GM12873 (cell line): ENCODE measurements around the gene TBL1X.

Experiments used
- TF ChIP-seq, protein P1 (sequence below): IDR thresholded peaks from 2 replicates; pipeline ENCODE4 v1.5.1; 2012; ENCODE audit warnings: low read depth, mild to moderate bottlenecking, moderate library complexity, low read length, control low read depth; ENCODE audit not compliant: insufficient read depth; ENCODE audit errors: missing control alignments

The TBL1X gene

DNA sequence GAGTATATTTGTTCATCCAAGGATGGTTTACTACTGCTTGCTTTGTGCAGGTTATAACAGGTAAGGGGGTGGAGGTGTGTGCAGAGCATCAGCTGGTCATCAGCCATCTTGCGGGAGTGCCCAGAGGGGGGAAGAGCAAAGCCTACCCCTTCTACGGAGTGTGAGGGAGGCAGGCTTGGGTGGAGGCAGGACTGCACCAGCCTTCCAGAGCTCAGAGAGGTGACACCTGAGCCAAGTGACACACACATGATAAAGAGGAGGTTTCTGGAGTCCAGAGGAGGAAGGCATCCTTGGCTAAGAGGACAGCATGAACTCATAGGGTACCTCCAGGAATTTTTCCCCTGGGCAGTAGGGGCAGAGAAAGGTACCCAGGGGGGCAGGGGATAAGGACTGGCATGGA is 126.6 kb downstream of the TBL1X start:
- TF ChIP-seq, protein P1, sequence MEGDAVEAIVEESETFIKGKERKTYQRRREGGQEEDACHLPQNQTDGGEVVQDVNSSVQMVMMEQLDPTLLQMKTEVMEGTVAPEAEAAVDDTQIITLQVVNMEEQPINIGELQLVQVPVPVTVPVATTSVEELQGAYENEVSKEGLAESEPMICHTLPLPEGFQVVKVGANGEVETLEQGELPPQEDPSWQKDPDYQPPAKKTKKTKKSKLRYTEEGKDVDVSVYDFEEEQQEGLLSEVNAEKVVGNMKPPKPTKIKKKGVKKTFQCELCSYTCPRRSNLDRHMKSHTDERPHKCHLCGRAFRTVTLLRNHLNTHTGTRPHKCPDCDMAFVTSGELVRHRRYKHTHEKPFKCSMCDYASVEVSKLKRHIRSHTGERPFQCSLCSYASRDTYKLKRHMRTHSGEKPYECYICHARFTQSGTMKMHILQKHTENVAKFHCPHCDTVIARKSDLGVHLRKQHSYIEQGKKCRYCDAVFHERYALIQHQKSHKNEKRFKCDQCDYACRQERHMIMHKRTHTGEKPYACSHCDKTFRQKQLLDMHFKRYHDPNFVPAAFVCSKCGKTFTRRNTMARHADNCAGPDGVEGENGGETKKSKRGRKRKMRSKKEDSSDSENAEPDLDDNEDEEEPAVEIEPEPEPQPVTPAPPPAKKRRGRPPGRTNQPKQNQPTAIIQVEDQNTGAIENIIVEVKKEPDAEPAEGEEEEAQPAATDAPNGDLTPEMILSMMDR = no peak

DNA sequence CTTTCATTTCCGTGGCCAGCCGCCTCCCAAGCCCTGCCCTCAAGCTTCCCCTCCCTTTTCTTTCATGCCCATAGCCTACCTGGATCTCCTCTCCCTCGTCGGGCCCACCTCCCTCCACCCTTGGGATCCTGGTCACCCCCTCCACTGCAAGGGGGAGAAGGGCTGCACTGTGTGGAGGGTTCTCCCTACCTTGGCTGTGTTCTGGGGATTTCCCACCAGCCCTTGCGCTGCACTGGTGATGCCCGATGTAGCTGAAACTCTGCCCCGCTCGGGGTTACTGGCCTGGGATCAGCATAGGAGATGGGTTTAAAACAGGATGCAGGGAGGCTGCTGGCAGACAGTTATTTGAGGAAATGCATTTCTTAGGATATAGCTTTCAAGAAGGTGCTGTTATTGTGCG is 128.9 kb downstream of the TBL1X start:
- TF ChIP-seq, protein P1 = no peak

DNA sequence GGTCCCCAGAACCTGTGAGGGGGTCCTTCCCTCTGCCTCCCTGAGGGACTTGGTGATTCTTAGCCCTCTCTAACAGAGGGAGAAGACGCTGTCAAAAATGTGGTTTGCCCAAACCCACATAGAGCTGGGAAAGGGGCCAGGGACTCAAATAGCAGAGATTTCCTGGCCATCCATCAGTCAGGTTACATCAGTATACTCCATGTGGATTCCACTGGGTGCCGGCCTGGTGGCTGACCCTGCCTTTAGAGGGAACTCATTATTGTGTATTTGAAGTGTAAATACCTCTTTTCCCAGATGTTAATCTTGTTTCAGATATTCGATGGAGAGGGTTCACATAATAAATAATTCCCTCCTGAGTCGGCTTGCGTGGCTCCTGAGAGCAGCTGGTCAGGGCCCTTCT is 130.3 kb downstream of the TBL1X start:
- TF ChIP-seq, protein P1 = no peak

DNA sequence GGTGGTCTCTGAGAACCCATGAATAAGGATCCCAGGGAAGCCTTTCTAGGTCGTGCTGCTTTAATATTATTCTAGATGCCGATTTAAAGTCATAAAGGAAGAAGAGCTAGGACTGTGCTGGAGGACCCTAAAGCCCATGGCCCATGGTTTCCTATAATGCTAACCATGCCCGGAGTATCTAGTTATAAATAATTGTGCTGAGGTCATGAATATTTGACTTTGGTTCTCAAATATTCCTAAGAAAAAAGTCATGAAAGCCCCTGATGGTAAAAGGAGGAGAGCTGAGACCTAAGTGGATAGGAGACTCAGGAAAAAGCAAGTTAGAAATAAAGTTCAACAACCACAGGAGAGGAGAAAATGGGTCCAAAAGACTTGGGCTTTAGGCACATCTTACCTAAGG is 132.0 kb downstream of the TBL1X start:
- TF ChIP-seq, protein P1 = no peak

DNA sequence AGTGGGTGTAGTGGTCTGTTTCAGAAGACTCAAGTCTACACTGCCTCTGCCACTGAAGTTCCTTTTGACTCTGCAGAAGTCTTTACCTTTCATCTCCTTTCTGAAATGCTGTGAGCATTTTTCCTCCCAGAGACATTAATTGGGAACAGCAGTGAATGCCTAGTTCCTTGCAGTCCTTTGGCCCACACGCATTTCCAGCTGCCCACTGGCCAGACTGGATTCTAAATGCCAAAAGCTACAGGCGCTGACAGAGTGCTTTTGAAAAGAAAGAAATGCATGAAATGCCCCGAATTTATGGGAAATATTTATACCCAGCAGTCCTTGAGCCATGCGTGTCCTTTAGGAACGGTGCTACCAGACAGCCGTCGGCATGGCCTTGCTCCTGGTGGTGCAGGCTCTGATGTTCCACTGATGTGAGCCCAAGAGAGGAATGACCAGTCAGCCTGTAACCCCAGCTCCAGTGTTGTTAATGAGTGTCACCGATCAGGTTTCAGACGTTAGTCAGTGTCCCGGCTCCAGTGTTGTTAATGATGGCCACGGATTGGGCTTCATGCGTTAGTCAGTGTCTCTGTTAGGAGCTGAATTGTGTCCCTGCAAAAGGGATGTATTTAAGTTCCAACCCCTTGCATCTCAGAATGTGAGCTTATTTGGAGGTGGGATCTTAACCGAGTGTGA is 132.6 kb downstream of the TBL1X start:
- TF ChIP-seq, protein P1 = no peak

DNA sequence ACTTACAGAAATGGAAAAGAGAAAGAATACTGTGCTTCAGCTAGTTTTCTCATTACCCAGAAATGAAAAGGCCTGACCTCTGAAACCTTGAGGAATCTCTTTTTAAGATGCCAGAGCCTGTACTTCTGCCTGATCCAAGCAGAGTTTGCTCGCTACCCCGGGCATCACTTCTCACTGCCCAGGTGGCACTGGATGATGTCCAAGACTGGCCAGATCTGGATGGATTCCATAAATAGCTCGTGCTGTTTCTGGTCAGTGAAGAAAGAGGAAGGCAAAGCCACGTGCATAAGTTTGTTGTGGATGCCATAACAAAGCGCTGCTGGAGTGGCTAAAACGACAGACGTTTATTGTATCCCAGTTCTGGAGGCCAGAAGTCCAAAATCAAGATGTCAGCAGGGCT is 133.5 kb downstream of the TBL1X start:
- TF ChIP-seq, protein P1 = no peak

DNA sequence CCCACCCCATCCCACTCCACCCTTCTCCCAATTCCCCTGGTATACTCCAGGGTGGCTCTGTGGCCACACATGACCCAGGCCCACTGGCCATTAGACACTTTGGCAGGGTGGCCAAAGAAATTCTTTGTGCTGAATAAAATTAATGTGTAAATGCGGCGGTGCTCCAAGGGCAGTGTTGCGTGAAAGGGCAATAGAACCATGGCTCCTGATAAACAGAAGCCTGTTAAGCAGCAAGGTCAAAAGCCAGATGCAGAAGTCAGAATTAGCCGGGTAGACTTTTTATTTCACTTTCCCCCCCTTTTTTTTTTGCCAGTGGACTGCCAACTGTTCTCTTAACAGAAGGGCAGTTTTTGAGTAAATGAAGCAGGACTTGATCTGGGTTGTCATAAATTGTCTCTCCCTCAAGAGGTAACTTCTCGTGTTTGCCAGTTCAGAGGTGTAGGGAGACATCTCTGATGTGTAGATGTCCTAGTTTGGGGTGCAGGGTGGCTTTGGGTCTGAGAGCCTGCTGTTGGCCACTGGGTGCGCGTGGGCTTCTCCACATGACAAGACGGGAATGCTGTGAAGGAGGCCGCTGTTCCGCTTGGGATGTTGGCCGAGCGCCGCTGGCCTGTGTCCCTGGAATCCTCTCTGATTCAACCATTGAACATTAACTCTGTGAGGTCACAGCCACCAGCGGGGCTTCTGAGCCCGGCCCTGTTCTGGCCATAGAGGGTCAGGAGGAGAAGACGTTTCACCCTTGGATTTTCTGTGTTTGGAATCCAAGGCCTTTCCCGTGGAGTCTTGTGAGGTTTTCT is 139.5 kb downstream of the TBL1X start:
- TF ChIP-seq, protein P1 = no peak
